ENCODE data around the gene HDAC7. TPM values are rescaled to one million over a fixed set of nuclear protein-coding genes. Genes with fewer than 3 reads are reported as not detected.

The HDAC7 gene
- 25.5 TPM for polyA plus RNA-seq (2012; ENCODE audit: low read depth, missing spikeins)

DNA sequence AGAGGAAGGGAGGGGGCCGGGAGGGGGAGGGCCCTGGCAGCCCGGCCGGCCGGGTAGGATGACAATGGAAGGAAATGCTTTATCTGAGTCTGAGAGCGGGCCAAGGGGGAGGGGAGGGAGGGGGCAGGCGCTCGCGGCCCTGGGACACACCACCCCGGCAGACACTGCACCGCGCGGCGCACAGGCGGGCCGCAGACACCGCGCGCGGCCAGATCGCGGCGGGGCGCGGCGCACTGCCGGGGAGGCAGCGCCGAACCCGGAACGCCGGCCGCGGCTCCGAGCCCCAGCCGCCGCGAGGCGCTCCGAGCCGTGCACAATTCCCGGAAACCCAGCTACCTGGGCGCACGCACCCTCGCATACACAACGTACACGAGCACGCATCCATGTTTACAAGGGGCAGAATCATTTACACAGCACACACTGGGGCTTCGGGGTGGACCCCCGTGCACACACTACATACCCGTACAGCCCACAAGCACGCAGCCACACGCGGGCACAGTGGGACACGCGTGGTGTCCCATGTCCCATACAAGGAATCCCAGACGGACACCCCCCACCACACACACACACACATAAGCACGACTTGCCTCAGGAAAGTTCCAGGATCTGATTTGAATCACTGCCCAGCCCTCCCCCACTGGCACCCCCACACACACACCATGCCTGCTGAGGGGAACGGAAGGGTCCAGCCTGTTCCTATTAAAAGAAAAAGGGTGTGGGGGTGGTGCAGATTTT lies at the start of gene HDAC7:
Gene HDAC7, minus strand, starts transcription at position 8 of the 735 bp plus-strand sequence. CDS start 118 bp downstream, outside the sequence.
- TF ChIP-seq SPI1 (IDR thresholded peaks at IDR 0.05; ENCODE audit: low read depth, low read length) (no peak), PAX5 (IDR thresholded peaks at IDR 0.05; ENCODE audit: insufficient read depth, low read length, severe bottlenecking) (no peak), POLR2A (IDR thresholded peaks at IDR 0.05; ENCODE audit: low read depth, low read length) (0 out of 2 replicates have a peak, but pooled peaks have one; percentile 29), POLR2AphosphoS5 (IDR thresholded peaks at IDR 0.05; ENCODE audit: low read depth, low read length) (0 out of 2 replicates have a peak, but pooled peaks have one; percentile 48), TAF1 (IDR thresholded peaks at IDR 0.05; ENCODE audit: low read depth, low read length) (no peak), POU2F2 (IDR thresholded peaks at IDR 0.05; ENCODE audit: low read depth, low read length) (no peak)
- FAIRE-seq (peak; percentile 63), DNase-seq (ENCODE audit: insufficient read length, low spot score) (peak; percentile 80)

DNA sequence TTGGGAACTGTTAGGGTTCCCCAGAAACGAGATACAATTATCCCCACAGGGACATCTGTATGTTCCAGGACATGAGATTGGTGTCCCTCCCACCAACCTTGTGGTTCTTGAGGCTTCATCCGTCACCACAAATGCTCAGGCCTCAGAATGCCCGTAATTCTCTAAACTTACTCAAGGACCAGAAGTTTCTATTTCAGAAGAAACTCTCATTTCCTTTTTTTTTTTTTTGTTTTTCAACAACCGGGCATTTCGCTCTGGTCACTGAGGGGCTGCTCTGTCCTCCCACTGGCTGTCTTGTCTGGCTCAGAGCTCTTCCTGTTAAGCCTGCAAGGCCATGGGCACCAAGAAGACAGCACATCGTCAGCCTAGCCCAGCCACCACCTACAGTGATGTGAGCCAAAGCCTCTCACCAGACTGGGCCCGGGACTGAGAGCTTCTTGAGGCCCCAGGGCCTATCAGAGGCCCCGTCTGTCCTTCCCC lies 48.9 kb upstream of the HDAC7 start:
- TF ChIP-seq POLR2A (IDR thresholded peaks at IDR 0.05; ENCODE audit: low read depth, low read length), result no peak
- peak; percentile 89 for TF ChIP-seq SPI1 (IDR thresholded peaks at IDR 0.05; ENCODE audit: low read depth, low read length)
- DNase-seq (ENCODE audit: insufficient read length, low spot score), result no peak
- FAIRE-seq, result peak; percentile 80

DNA sequence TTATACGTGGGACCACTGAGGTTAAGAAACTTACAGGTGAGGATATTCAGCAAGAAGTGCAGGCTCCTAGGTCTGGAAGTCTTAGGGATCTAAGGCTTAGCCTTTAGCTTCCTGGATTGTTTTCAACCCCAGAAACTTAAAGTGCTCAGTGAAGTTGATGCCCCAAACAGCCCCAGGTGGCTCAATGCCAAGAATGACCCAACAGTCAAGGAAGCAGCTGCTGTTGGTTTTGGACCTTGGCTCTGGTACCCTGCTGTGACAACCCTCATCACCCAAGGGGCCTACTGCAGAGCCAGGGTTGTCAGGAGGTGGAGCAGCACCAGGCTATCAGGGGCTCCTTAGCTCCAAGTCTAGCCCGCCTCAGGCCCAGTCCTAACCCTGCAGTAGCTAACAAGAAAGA lies 48.3 kb upstream of the HDAC7 start:
- FAIRE-seq (no peak), DNase-seq (ENCODE audit: insufficient read length, low spot score) (no peak)
- TF ChIP-seq POU2F2 (IDR thresholded peaks at IDR 0.05; ENCODE audit: low read depth, low read length), result no peak
- TF ChIP-seq TAF1 (IDR thresholded peaks at IDR 0.05; ENCODE audit: low read depth, low read length), result no peak
- TF ChIP-seq PAX5 (IDR thresholded peaks at IDR 0.05; ENCODE audit: insufficient read depth, low read length, severe bottlenecking), result no peak
- no peak for TF ChIP-seq SPI1 (IDR thresholded peaks at IDR 0.05; ENCODE audit: low read depth, low read length)
- TF ChIP-seq POLR2A (IDR thresholded peaks at IDR 0.05; ENCODE audit: low read depth, low read length), result no peak
- no peak for TF ChIP-seq POLR2AphosphoS5 (IDR thresholded peaks at IDR 0.05; ENCODE audit: low read depth, low read length)

DNA sequence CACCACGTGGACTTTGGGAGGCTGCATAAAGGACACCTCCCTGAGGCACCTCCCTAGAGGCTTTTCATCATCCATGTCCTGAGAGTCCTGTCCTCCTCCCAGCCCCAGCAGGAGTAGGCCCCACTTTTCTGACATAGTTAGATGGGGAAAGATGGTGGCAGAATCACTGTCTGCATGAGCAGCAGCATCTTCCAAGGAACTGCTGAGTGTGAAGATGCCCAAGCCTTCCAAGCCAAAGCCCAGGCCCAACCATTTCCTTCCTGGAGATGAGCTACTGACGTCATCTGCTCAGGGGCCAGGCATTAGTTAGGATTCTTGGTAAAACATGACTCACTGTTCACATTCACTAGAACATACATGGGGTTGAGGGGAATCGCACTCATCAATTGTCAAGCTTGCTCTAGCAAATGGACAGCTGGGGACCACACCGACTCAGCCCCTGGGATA lies 47.8 kb upstream of the HDAC7 start:
- FAIRE-seq, result no peak

DNA sequence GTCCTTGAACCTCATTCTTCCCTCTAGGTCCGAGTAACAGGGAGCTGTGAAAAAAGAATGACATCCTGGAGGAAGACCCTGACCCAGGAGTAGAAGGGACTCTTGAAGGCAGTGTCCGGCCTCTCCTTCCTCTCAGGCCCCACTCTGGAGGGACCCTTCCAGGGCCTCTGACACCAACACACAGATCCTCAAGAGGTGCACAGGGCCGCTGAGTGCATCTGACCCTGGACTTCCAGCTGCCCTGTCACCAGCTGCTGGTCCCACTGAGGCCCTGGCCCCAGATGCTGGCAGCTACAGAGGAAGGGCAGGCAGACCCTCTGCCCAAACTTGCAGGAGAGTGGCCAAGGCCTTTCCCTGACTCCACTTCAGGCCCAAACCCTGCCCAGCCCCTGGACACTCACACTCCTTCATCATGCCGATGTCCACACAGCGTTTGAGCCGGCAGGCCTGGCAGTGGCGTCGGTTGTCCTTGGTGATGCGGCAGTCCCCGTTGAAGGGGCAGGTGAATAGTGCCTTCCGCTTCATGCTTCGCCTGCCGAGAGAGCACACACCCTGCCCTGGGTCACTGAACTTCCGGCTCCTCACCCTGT lies 45.0 kb upstream of the HDAC7 start:
- TF ChIP-seq POLR2AphosphoS5 (IDR thresholded peaks at IDR 0.05; ENCODE audit: low read depth, low read length) (no peak), TAF1 (IDR thresholded peaks at IDR 0.05; ENCODE audit: low read depth, low read length) (no peak), POU2F2 (IDR thresholded peaks at IDR 0.05; ENCODE audit: low read depth, low read length) (no peak), POLR2A (IDR thresholded peaks at IDR 0.05; ENCODE audit: low read depth, low read length) (no peak), SPI1 (IDR thresholded peaks at IDR 0.05; ENCODE audit: low read depth, low read length) (no peak), PAX5 (IDR thresholded peaks at IDR 0.05; ENCODE audit: insufficient read depth, low read length, severe bottlenecking) (no peak)
- DNase-seq (ENCODE audit: insufficient read length, low spot score) (no peak), FAIRE-seq (no peak)

More for the DNA sequence above, 47.8 kb upstream of the HDAC7 start:
- TF ChIP-seq PAX5 (IDR thresholded peaks at IDR 0.05; ENCODE audit: insufficient read depth, low read length, severe bottlenecking), result no peak
- no peak for DNase-seq (ENCODE audit: insufficient read length, low spot score)

DNA sequence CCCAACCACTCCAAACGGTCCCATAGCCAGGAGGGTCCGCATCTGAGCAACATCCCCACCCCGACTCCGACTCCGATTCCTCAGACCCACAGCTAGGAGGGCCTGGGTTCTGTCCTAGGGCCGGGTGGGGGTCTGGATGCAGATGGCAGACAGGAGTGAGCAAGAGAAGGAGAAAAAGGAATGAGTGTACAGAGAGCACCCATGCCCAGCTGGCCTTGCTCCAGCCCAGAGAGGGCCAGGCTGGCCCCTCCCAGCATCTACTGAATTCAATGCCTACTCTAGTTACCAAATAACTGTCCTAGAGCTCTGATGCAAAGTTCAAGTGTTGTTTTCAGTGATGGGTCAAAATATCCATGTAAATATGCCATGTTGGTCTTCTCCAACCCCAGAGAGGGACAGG lies 44.3 kb upstream of the HDAC7 start:
- FAIRE-seq (no peak), DNase-seq (ENCODE audit: insufficient read length, low spot score) (no peak)
- no peak for TF ChIP-seq POU2F2 (IDR thresholded peaks at IDR 0.05; ENCODE audit: low read depth, low read length)
- no peak for TF ChIP-seq SPI1 (IDR thresholded peaks at IDR 0.05; ENCODE audit: low read depth, low read length)
- no peak for TF ChIP-seq PAX5 (IDR thresholded peaks at IDR 0.05; ENCODE audit: insufficient read depth, low read length, severe bottlenecking)
- no peak for TF ChIP-seq POLR2AphosphoS5 (IDR thresholded peaks at IDR 0.05; ENCODE audit: low read depth, low read length)
- no peak for TF ChIP-seq TAF1 (IDR thresholded peaks at IDR 0.05; ENCODE audit: low read depth, low read length)
- TF ChIP-seq POLR2A (IDR thresholded peaks at IDR 0.05; ENCODE audit: low read depth, low read length), result no peak

DNA sequence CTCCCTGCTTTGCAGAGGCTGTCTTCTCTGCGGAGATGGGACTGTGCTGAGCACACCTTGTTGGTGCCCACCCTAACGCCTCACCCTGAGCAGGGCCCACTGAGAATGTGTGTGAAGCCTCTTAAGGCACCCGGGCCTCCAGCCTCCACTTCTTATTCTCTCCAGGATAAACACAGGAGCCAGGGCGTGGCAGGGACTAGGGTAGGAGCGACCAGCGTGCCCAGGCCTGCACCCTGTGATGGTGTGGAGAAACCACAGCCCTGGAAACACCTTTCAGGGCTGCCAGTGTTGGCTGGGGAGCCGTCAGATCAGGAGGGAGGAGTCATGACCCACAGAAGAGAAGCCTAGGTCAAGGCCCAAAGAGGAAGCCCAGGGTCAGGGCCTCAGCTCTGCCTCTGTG lies 43.8 kb upstream of the HDAC7 start:
- no peak for TF ChIP-seq POU2F2 (IDR thresholded peaks at IDR 0.05; ENCODE audit: low read depth, low read length)
- no peak for TF ChIP-seq POLR2A (IDR thresholded peaks at IDR 0.05; ENCODE audit: low read depth, low read length)
- no peak for TF ChIP-seq SPI1 (IDR thresholded peaks at IDR 0.05; ENCODE audit: low read depth, low read length)
- TF ChIP-seq TAF1 (IDR thresholded peaks at IDR 0.05; ENCODE audit: low read depth, low read length), result no peak
- DNase-seq (ENCODE audit: insufficient read length, low spot score) (no peak), FAIRE-seq (no peak)

DNA sequence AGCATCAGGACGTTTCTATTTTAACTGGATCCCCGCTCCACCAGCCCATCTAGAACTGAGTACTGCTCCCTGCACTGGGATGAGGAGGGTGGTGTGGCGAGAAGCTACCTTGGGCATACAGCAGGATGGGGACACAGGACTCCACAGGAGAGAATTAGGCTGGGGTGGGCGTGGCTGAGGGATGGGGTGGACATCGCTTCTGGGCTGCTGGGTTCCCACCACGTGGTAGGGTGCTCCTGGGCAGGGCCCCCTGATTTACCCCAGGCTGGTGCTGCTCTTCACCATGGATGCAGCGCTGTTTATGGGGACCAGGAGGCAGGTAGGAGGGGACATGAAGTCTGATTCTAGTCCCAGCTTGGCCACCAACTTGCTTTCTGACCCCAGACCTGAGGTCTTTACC lies 43.2 kb upstream of the HDAC7 start:
- TF ChIP-seq POU2F2 (IDR thresholded peaks at IDR 0.05; ENCODE audit: low read depth, low read length) (no peak), TAF1 (IDR thresholded peaks at IDR 0.05; ENCODE audit: low read depth, low read length) (no peak), POLR2AphosphoS5 (IDR thresholded peaks at IDR 0.05; ENCODE audit: low read depth, low read length) (no peak), PAX5 (IDR thresholded peaks at IDR 0.05; ENCODE audit: insufficient read depth, low read length, severe bottlenecking) (no peak), POLR2A (IDR thresholded peaks at IDR 0.05; ENCODE audit: low read depth, low read length) (no peak), SPI1 (IDR thresholded peaks at IDR 0.05; ENCODE audit: low read depth, low read length) (no peak)
- FAIRE-seq, result no peak
- DNase-seq (ENCODE audit: insufficient read length, low spot score), result no peak

DNA sequence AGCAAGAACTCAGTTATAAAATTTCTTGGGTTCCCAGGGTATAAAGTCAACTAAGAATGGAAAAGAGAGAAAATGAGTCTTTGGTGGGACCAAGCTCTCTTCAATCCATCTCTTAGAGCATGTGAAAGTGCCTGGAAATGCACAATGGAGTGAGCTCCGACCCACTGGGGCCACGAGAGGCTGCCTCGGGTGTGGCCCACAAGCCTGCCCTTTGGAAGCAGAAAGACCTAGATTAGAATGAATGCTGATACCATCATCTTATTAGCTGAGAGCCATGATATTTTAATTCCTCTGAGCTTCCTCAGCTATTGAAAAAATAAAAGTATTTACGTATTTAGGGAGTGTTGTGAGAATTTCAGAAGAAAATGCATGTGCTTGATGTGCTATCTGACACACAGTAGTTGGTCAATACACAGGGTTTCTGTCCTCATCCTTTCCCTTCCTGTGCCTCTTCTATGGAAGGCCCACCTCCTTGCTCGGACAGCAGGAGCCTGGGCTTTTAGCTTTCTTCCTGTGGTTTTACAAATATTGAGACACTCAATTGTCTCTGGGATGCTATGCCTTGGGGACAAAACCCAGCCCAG lies 42.6 kb upstream of the HDAC7 start:
- FAIRE-seq (no peak), DNase-seq (ENCODE audit: insufficient read length, low spot score) (no peak)
- TF ChIP-seq POLR2AphosphoS5 (IDR thresholded peaks at IDR 0.05; ENCODE audit: low read depth, low read length), result no peak
- TF ChIP-seq PAX5 (IDR thresholded peaks at IDR 0.05; ENCODE audit: insufficient read depth, low read length, severe bottlenecking), result no peak
- no peak for TF ChIP-seq SPI1 (IDR thresholded peaks at IDR 0.05; ENCODE audit: low read depth, low read length)
- TF ChIP-seq TAF1 (IDR thresholded peaks at IDR 0.05; ENCODE audit: low read depth, low read length), result no peak
